HepG2 (cell line): ENCODE results near the gene COL2A1. TPM values are rescaled to one million over a fixed set of nuclear protein-coding genes. Genes with fewer than 3 reads are reported as not detected.

Experiments
- CAMTA2 ChIP-seq: sonication (generic); formaldehyde crosslinking; IDR thresholded peaks from 2 replicates; pipeline ENCODE4 v1.4.0; 2020; ENCODE audit warnings: mild to moderate bottlenecking, missing genetic modification reagents, borderline replicate concordance
- ESRRA ChIP-seq: sonication (generic); formaldehyde crosslinking; IDR thresholded peaks from 2 replicates; pipeline ENCODE4 v1.5.1; 2020; ENCODE audit warnings: mild to moderate bottlenecking, low read depth, missing genetic modification reagents
- ETS1 ChIP-seq: sonication (generic); formaldehyde crosslinking; IDR thresholded peaks from 2 replicates; pipeline ENCODE4 v1.4.0; 2020; ENCODE audit warnings: missing genetic modification reagents
- FOXM1 ChIP-seq: sonication (generic); formaldehyde crosslinking; IDR thresholded peaks from 2 replicates; pipeline ENCODE4 v1.5.0; 2020; ENCODE audit warnings: missing genetic modification reagents
- GTF2F1 ChIP-seq: fragments of 150-350 bp; IDR thresholded peaks from 2 replicates; pipeline ENCODE4 v1.6.1; 2014; ENCODE audit warnings: low read length
- HHEX ChIP-seq: IDR thresholded peaks from 2 replicates; pipeline ENCODE4 v1.6.1; 2016; ENCODE audit warnings: control low read depth
- HNF1A ChIP-seq, 2 experiments: sonication (generic) in 1 of 2; formaldehyde crosslinking in 1 of 2; IDR thresholded peaks; 2 replicates each; pipeline versions ENCODE4 v1.4.0 to v1.6.1; 2016 to 2020; ENCODE audit warnings: borderline replicate concordance in 1 of 2, low read depth in 1 of 2, mild to moderate bottlenecking in 1 of 2, missing genetic modification reagents in 1 of 2
- IKZF1 ChIP-seq: fragments of 450-650 bp; IDR thresholded peaks from 2 replicates; pipeline ENCODE4 v1.7.1; 2016
- KLF12 ChIP-seq: sonication (generic); formaldehyde crosslinking; IDR thresholded peaks from 2 replicates; pipeline ENCODE4 v1.4.0; 2020; ENCODE audit warnings: missing genetic modification reagents, borderline replicate concordance
- NR2C2 ChIP-seq: sonication (generic); formaldehyde crosslinking; IDR thresholded peaks from 2 replicates; pipeline ENCODE4 v1.4.0; 2020; ENCODE audit warnings: missing genetic modification reagents, mild to moderate bottlenecking, moderate library complexity, borderline replicate concordance
- PHF5A ChIP-seq: IDR thresholded peaks from one replicate; pipeline ENCODE4 v1.6.1; 2018; ENCODE audit warnings: low read depth, missing genetic modification reagents; ENCODE audit not compliant: unreplicated experiment
- RAD51 ChIP-seq: fragments of 450-650 bp; IDR thresholded peaks from 2 replicates; pipeline ENCODE4 v1.6.1; 2016; ENCODE audit warnings: borderline replicate concordance
- RBAK ChIP-seq: sonication (generic); formaldehyde crosslinking; IDR thresholded peaks from 2 replicates; pipeline ENCODE4 v1.5.1; 2020; ENCODE audit warnings: mild to moderate bottlenecking, missing genetic modification reagents
- SNAI1 ChIP-seq: sonication (generic); formaldehyde crosslinking; IDR thresholded peaks from 2 replicates; pipeline ENCODE4 v1.5.0; 2020; ENCODE audit warnings: mild to moderate bottlenecking, missing genetic modification reagents, borderline replicate concordance
- SP4 ChIP-seq: sonication (generic); formaldehyde crosslinking; IDR thresholded peaks from 2 replicates; pipeline ENCODE4 v1.8.1; 2023; ENCODE audit warnings: mild to moderate bottlenecking, missing genetic modification reagents
- TP53 ChIP-seq: sonication (generic); formaldehyde crosslinking; conservative IDR thresholded peaks from 2 replicates; pipeline ENCODE4 v1.4.0; 2020; ENCODE audit warnings: missing genetic modification reagents
- U2AF2 ChIP-seq: fragments of 200-400 bp; formaldehyde crosslinking; IDR thresholded peaks from 2 replicates; pipeline ENCODE4 v1.6.1; 2017; ENCODE audit warnings: low read depth, mild to moderate bottlenecking, low read length
- ZBTB42 ChIP-seq: sonication (generic); formaldehyde crosslinking; IDR thresholded peaks from 2 replicates; pipeline ENCODE4 v1.5.0; 2020; ENCODE audit warnings: mild to moderate bottlenecking, missing genetic modification reagents
- ZNF205 ChIP-seq: IDR thresholded peaks from 2 replicates; pipeline ENCODE4 v1.6.1; 2018; ENCODE audit warnings: missing biosample characterization, missing genetic modification reagents
- ZNF549 ChIP-seq: sonication (generic); formaldehyde crosslinking; IDR thresholded peaks from 2 replicates; pipeline ENCODE4 v1.5.0; 2020; ENCODE audit warnings: missing genetic modification reagents
- ZNF615 ChIP-seq: sonication (generic); formaldehyde crosslinking; IDR thresholded peaks from 2 replicates; pipeline ENCODE4 v1.5.0; 2020; ENCODE audit warnings: mild to moderate bottlenecking, missing genetic modification reagents, borderline replicate concordance
- polyA plus RNA-seq, 8 experiments: library from polyadenylated mRNA; depleted of rRNA in 3 of 8; stranded (reverse) in 7 of 8; unstranded in 1 of 8; fragments of >200 nt; fragmentation: Illumina TruSeq in 4 of 8; extraction: Trizol in 4 of 8; gene quantifications; 2 replicates each; pipeline versions ENCODE4 v1.2.1 to v1.2.3, GENCODE V29; 2011 to 2016; ENCODE audit warnings: low read depth in 4 of 8, missing spikeins in 1 of 8, mixed read lengths in 1 of 8; ENCODE audit not compliant: insufficient read depth in 1 of 8
- total RNA-seq, 5 experiments: library from RNA; depleted of rRNA; stranded (reverse); fragments of >200 nt; fragmentation: Illumina TruSeq; extraction: Trizol; gene quantifications; 2 replicates each; pipeline ENCODE4 v1.2.3, GENCODE V29; 2016; ENCODE audit warnings: low read depth in 1 of 5
- TF ChIP-seq, protein P1 (sequence below): IDR thresholded peaks from 2 replicates; pipeline ENCODE4 v1.6.1; 2012; ENCODE audit warnings: low read length, improper control_type of control experiment

COL2A1 gene
- total and polyA plus RNA-seq, 2 of the 13 experiments (the other 11 are each of a cell fraction or from before 2014, with no cell fraction given), result 7.4 to 38.3 TPM

DNA sequence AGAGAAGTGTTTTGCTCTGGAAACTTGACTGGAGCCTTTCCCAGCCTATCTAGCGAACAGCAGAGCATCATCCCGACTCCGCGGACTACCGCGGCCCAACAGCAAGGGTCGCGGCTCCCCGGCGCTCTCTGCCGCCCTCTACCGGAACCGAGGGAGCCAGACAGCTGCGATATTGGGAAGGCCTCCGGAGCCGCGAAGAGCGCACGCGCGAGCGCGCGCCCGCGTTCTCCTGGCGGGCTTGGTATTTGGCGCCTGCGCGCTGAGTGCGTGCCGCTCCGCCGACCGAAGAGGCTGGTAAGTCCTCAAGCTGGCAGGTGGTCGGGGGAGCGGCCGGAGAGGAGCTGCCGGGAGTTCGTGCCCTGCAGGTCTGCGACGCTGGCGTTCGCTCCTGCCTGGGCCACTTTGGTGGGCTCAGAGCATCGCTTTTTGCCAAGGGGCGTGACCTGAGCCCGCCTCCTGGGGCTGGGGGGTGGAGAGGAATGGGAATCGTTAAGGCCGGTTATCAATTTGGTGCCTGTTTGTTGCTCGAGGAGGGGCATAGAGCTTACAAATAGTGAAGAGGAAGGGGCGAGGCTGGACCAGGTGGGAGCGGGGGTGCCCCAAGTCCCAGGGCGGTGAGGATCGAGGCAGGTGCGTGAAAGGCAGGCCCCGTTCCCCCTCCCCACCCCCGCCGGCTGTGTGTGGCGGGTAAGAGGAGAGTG is 40.8 kb downstream of the COL2A1 start, which contains the start of gene TMEM106C (continued):
- TF ChIP-seq, protein P1, sequence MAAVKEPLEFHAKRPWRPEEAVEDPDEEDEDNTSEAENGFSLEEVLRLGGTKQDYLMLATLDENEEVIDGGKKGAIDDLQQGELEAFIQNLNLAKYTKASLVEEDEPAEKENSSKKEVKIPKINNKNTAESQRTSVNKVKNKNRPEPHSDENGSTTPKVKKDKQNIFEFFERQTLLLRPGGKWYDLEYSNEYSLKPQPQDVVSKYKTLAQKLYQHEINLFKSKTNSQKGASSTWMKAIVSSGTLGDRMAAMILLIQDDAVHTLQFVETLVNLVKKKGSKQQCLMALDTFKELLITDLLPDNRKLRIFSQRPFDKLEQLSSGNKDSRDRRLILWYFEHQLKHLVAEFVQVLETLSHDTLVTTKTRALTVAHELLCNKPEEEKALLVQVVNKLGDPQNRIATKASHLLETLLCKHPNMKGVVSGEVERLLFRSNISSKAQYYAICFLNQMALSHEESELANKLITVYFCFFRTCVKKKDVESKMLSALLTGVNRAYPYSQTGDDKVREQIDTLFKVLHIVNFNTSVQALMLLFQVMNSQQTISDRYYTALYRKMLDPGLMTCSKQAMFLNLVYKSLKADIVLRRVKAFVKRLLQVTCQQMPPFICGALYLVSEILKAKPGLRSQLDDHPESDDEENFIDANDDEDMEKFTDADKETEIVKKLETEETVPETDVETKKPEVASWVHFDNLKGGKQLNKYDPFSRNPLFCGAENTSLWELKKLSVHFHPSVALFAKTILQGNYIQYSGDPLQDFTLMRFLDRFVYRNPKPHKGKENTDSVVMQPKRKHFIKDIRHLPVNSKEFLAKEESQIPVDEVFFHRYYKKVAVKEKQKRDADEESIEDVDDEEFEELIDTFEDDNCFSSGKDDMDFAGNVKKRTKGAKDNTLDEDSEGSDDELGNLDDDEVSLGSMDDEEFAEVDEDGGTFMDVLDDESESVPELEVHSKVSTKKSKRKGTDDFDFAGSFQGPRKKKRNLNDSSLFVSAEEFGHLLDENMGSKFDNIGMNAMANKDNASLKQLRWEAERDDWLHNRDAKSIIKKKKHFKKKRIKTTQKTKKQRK, result no peak
- TF ChIP-seq RBAK (CRISPR knock-in tag) (no peak), ZNF549 (CRISPR knock-in tag) (peak; percentile 67; the same call in 1 of the 2 replicates), CAMTA2 (CRISPR knock-in tag) (no peak), KLF12 (CRISPR knock-in tag) (no peak), GTF2F1 (no peak), PHF5A (CRISPR knock-in tag) (peak; percentile 26), SNAI1 (CRISPR knock-in tag) (0 out of 2 replicates have a peak, but pooled peaks have one; percentile 41), TP53 (CRISPR knock-in tag) (no peak), ZNF615 (no peak), ZNF205 (no peak; the same call in 1 of the 2 replicates), FOXM1 (no peak), U2AF2 (no peak), ESRRA (CRISPR knock-in tag) (no peak), NR2C2 (CRISPR knock-in tag) (no peak; the same call in 1 of the 2 replicates), ZBTB42 (no peak), HNF1A (IDR thresholded peaks at IDR 0.05; ENCODE audit: low read depth) (no peak), HNF1A (CRISPR knock-in tag; IDR thresholded peaks at IDR 0.05; ENCODE audit: borderline replicate concordance) (peak; percentile 35; the same call in 1 of the 2 replicates), ETS1 (peak; percentile 62; the same call in 1 of the 2 replicates), IKZF1 (no peak), RAD51 (no peak), SP4 (CRISPR knock-in tag) (peak; percentile 53; the same call in 1 of the 2 replicates), HHEX (CRISPR knock-in tag) (no peak)
